K562 (cell line): ENCODE measurements around the gene FCER2. TPM values are rescaled to one million over a fixed set of nuclear protein-coding genes. Genes with fewer than 3 reads are reported as not detected.

Source experiments
- ATAC-seq: fragments of 200-7000 bp; cut with Tn5 transposase; 3 replicates; pipeline ENCODE4 v1.9.1; 2020; ENCODE audit warnings: moderate library complexity
- BruUV-seq: library from RNA; stranded (reverse); fragments of 400-500 nt; replicated peaks from 2 replicates; lab custom pipeline; 2021; lab: Mats Ljungman, UMichigan
- CTCF ChIA-PET: fragments of 300-600 bp; formaldehyde crosslinking; extraction: SDS; loops from one replicate; lab custom pipeline; 2021; ENCODE audit warnings: low intra/inter-chr PET ratio; lab: Yijun Ruan, JAX
- POLR2A ChIA-PET: fragments of 300-600, 350-650 bp; sonication (Branson Sonifier 250); formaldehyde crosslinking; extraction: SDS; loops from one replicate; lab custom pipeline; 2021; ENCODE audit warnings: antibody characterized with exemption, inconsistent platforms; lab: Yijun Ruan, JAX
- DNase-seq, 4 experiments: peaks; one replicate each; pipeline versions ENCODE4 v3.0.0 to v3.0.0-alpha.2; 2011 to 2018; ENCODE audit warnings: low spot score in 3 of 4, mixed read lengths in 3 of 4; ENCODE audit errors: extremely low read depth in 1 of 4
- FAIRE-seq: peaks from 2 replicates; lab custom pipeline; 2011; peaks lifted over from hg19 to GRCh38; lab: Jason Lieb, UNC
- H2AFZ ChIP-seq: 2 replicates; pipeline ENCODE4 v1.6.0; 2011; ENCODE audit warnings: low read depth, low read length, control low read depth, inconsistent platforms
- H3K27ac ChIP-seq: fragments of 200-600 bp; 3 replicates; pipeline ENCODE4 v1.8.0; 2011; ENCODE audit warnings: low read depth, mild to moderate bottlenecking, control low read depth, inconsistent platforms, low read length, moderate library complexity, mixed read lengths; ENCODE audit errors: extremely low read depth
- H3K27me3 ChIP-seq, 2 experiments: fragments of 300-600 bp in 1 of 2; 2 replicates in 1 of 2; 3 replicates in 1 of 2; pipeline versions ENCODE4 v1.6.0 to v1.8.0; 2011; ENCODE audit warnings: inconsistent platforms in 2 of 2, low read length in 2 of 2, mild to moderate bottlenecking in 1 of 2, mixed read lengths in 1 of 2, moderate library complexity in 1 of 2; ENCODE audit not compliant: control insufficient read depth in 2 of 2, insufficient read depth in 2 of 2
- H3K36me3 ChIP-seq: fragments of 300-600 bp; 3 replicates; pipeline ENCODE4 v1.8.0; 2011; ENCODE audit warnings: mild to moderate bottlenecking, low read length, inconsistent platforms; ENCODE audit not compliant: control insufficient read depth, insufficient read depth
- H3K4me1 ChIP-seq, 2 experiments: fragments of 200-600 bp in 1 of 2; replicated peaks in 1 of 2; 2 replicates in 1 of 2; 3 replicates in 1 of 2; pipeline versions ENCODE4 v1.5.1 to v1.8.0; 2011; ENCODE audit warnings: inconsistent platforms in 2 of 2, low read length in 2 of 2, mild to moderate bottlenecking in 1 of 2, mixed read lengths in 1 of 2, moderate library complexity in 1 of 2; ENCODE audit not compliant: control insufficient read depth in 2 of 2, insufficient read depth in 2 of 2
- H3K4me2 ChIP-seq: 2 replicates; pipeline ENCODE4 v1.6.1; 2011; ENCODE audit warnings: low read length, control low read depth, inconsistent platforms, mixed read lengths; ENCODE audit not compliant: insufficient read depth
- H3K4me3 ChIP-seq: fragments of 200-600 bp; sonication (generic), shearing (Covaris generic); 2 replicates; pipeline ENCODE4 v1.5.1; 2016; ENCODE audit warnings: control low read depth, inconsistent platforms
- H3K79me2 ChIP-seq: fragments of 200-600 bp; 3 replicates; pipeline ENCODE4 v1.8.0; 2011; ENCODE audit warnings: low read length, inconsistent platforms; ENCODE audit not compliant: control insufficient read depth, insufficient read depth
- H3K9ac ChIP-seq, 2 experiments: 2 replicates each; pipeline versions ENCODE4 v1.6.0 to v1.6.1; 2011; ENCODE audit warnings: low read depth in 2 of 2, low read length in 2 of 2, control low read depth in 1 of 2, inconsistent platforms in 1 of 2, mild to moderate bottlenecking in 1 of 2, mixed read lengths in 1 of 2; ENCODE audit not compliant: insufficient read depth in 1 of 2
- H3K9me1 ChIP-seq: one replicate; pipeline ENCODE4 v1.6.0; 2011; ENCODE audit warnings: inconsistent platforms, mild to moderate bottlenecking, low read length, moderate library complexity; ENCODE audit not compliant: control insufficient read depth, insufficient read depth
- H3K9me3 ChIP-seq: replicated peaks from 2 replicates; pipeline ENCODE4 v1.5.1; 2011; ENCODE audit warnings: low read depth, low read length, inconsistent platforms; ENCODE audit not compliant: control insufficient read depth, insufficient read depth
- H4K20me1 ChIP-seq: replicated peaks from 2 replicates; pipeline ENCODE4 v1.6.1; 2011; ENCODE audit warnings: low read length, inconsistent platforms, mixed read lengths; ENCODE audit not compliant: control insufficient read depth, insufficient read depth
- CEBPZ ChIP-seq: fragments of 150-350 bp; IDR thresholded peaks from 2 replicates; pipeline ENCODE4 v1.6.1; 2014; ENCODE audit warnings: low read depth, mild to moderate bottlenecking, low read length, borderline replicate concordance
- EHMT2 ChIP-seq: fragments of 450-650 bp; IDR thresholded peaks from 2 replicates; pipeline ENCODE4 v1.6.1; 2018; ENCODE audit warnings: antibody characterized with exemption
- YY1 ChIP-seq, 3 experiments: IDR thresholded peaks; 2 replicates each; pipeline ENCODE4 v1.6.1; 2011; ENCODE audit warnings: low read length in 2 of 3, mild to moderate bottlenecking in 2 of 3, moderate library complexity in 2 of 3, borderline replicate concordance in 1 of 3, control low read depth in 1 of 3, low read depth in 1 of 3; ENCODE audit not compliant: insufficient read depth in 3 of 3, insufficient replicate concordance in 2 of 3, control insufficient read depth in 1 of 3, insufficient read length in 1 of 3; ENCODE audit errors: extremely low read depth in 1 of 3
- ZBTB40 ChIP-seq, 2 experiments: fragments of 450-650 bp in 1 of 2; sonication (generic) in 1 of 2; formaldehyde crosslinking in 1 of 2; IDR thresholded peaks; 2 replicates each; pipeline versions ENCODE4 v1.7.1 to v1.9.0; 2016 to 2022; ENCODE audit warnings: inconsistent platforms in 1 of 2, mild to moderate bottlenecking in 1 of 2, missing genetic modification reagents in 1 of 2
- ZNF512 ChIP-seq: IDR thresholded peaks from 2 replicates; pipeline ENCODE4 v1.6.1; 2016; ENCODE audit warnings: missing genetic modification characterization, missing compliant biosample characterization
- WGBS: fragments of 100-300 bp; shearing (Covaris generic); methylation state at CpG from one replicate; pipeline ENCODE4 v1.1.6; 2016; ENCODE audit warnings: low coverage, mixed read lengths; ENCODE audit not compliant: insufficient coverage; ENCODE audit errors: missing lambda C conversion rate; 5-methylcytosine and 5-hydroxymethylcytosine counted together
- in situ Hi-C: fragments of 300-500 bp; cut with MboI; formaldehyde crosslinking; loops from 4 replicates; pipeline ENCODE4 v1.15.0; 2018; ENCODE audit warnings: inconsistent platforms, mixed read lengths
- intact Hi-C: fragments of 100-400 bp; cut with micrococcal nuclease; formaldehyde crosslinking; loops from 2 replicates; pipeline ENCODE4 v1.14.2; 2022
- polyA plus RNA-seq, 8 experiments: library from polyadenylated mRNA; depleted of rRNA in 4 of 8; stranded (reverse) in 5 of 8; unstranded in 3 of 8; fragments of >200 nt; fragmentation: Nextera tagmentation in 2 of 8; fragmentation: Illumina TruSeq in 1 of 8; extraction: Ambion mirVana in 2 of 8; extraction: Trizol in 1 of 8; gene quantifications; 2 replicates each; pipeline versions ENCODE4 v1.2.1 to v1.2.3, GENCODE V29; 2011 to 2014; ENCODE audit warnings: inconsistent platforms in 1 of 8, missing spikeins in 1 of 8
- total RNA-seq, 7 experiments: library from RNA; depleted of rRNA in 6 of 7; stranded (reverse); fragments of >200 nt in 6 of 7; fragmentation: Illumina TruSeq in 2 of 7; extraction: Trizol in 2 of 7; gene quantifications; 2 replicates each; pipeline versions ENCODE4 v1.2.1 to v1.2.3, GENCODE V29; 2011 to 2021; ENCODE audit warnings: low replicate concordance in 1 of 7

FCER2 gene
- total and polyA plus RNA-seq, 9 of the 15 experiments (the other 6 are each of a cell fraction or from before 2014, with no cell fraction given), result 0.11 TPM; not detected in 8

GRCh38 chr19:7740682-7741054 lies 38.7 kb upstream of the FCER2 start:
- ATAC-seq (no peak), DNase-seq (no peak), FAIRE-seq (no peak)
- peak overlapping the region; percentile 18; the same call in 1 of the 2 replicates for H3K4me2 ChIP-seq
- H4K20me1 ChIP-seq, result no peaks in the 10 kb centered on the region
- no peaks in the 10 kb centered on the region for H3K36me3 ChIP-seq
- no peak overlapping the region for H3K27ac ChIP-seq
- in situ Hi-C loops (no loop called here), intact Hi-C loops (no loop called here)
- peaks cover 4 to 9% of the 10 kb centered on the region in 2 experiments; a peak in 3 of 5 replicates for H3K27me3 ChIP-seq
- peak overlapping the region; percentile 91 for H2AFZ ChIP-seq
- no peak overlapping the region for H3K9ac ChIP-seq
- ChIA-PET POLR2A (no interaction called here), CTCF (no interaction called here)
- peaks cover 0 to 2% of the 10 kb centered on the region in 2 experiments; a peak in 3 of 5 replicates for H3K4me1 ChIP-seq
- 0 out of 2 replicates have a peak, but pooled peaks cover 3% of the 10 kb centered on the region for H3K9me3 ChIP-seq
- 4% methylated on average over 6 of the region's 6 CpGs for WGBS
- no peaks in the 10 kb centered on the region for H3K79me2 ChIP-seq
- TF ChIP-seq ZNF512 (tag), result 0 out of 2 replicates have a peak, but pooled peaks have one; percentile 22
- TF ChIP-seq EHMT2, result peak; percentile 68; the same call in 1 of the 2 replicates
- TF ChIP-seq ZBTB40 (IDR thresholded peaks at IDR 0.05), result 0 out of 2 replicates have a peak, but pooled peaks have one; percentile 20
- TF ChIP-seq ZBTB40 (CRISPR knock-in tag; IDR thresholded peaks at IDR 0.05), result no peak
- no peak for TF ChIP-seq CEBPZ
- peak in 1 of 3 experiments; percentile 64 for TF ChIP-seq YY1 (IDR thresholded peaks at IDR 0.05; ENCODE audit: borderline replicate concordance in 1 of 3, control insufficient read depth in 1 of 3, extremely low read depth in 1 of 3, insufficient read depth in 3 of 3, insufficient read length in 1 of 3, insufficient replicate concordance in 2 of 3, low read depth in 1 of 3, low read length in 2 of 3)
- no TSS peak for BruUV-seq
- no peak overlapping the region for H3K4me3 ChIP-seq
- no peaks in the 10 kb centered on the region for H3K9me1 ChIP-seq
